Measurements from ENCODE around the gene NXPH2. TPM values are rescaled to one million over a fixed set of nuclear protein-coding genes. Genes with fewer than 3 reads are reported as not detected.
A peak's percentile ranks its signal among the peaks of the same experiment; 100 is the strongest.

Gene NXPH2
- total RNA-seq, 1 experiment from 2014 or later, result 0.94 TPM

GRCh38 chr2:138766464-138766863 lies 13.7 kb downstream of the NXPH2 start:
- DNase-seq (ENCODE audit: low spot score), result no peak
- no peak overlapping the region for H3K27ac Mint-ChIP-seq
- H3K9me3 Mint-ChIP-seq, result no peaks in the 10 kb centered on the region
- TF ChIP-seq KAT7 (CRISPR knock-in tag; IDR thresholded peaks at IDR 0.05; ENCODE audit: borderline replicate concordance) (no peak), PRDM15 (CRISPR knock-in tag; IDR thresholded peaks at IDR 0.05) (no peak), OVOL2 (CRISPR knock-in tag; IDR thresholded peaks at IDR 0.05; ENCODE audit: borderline replicate concordance) (no peak), FOXK1 (CRISPR knock-in tag; IDR thresholded peaks at IDR 0.05) (no peak), JUN (CRISPR knock-in tag; IDR thresholded peaks at IDR 0.05) (no peak), CREM (CRISPR knock-in tag; IDR thresholded peaks at IDR 0.05) (no peak), SMAD3 (CRISPR knock-in tag; IDR thresholded peaks at IDR 0.05; ENCODE audit: borderline replicate concordance) (no peak), HMGXB4 (CRISPR knock-in tag; IDR thresholded peaks at IDR 0.05) (no peak), JAZF1 (CRISPR knock-in tag; IDR thresholded peaks at IDR 0.05) (no peak), PRRX2 (CRISPR knock-in tag; IDR thresholded peaks at IDR 0.05) (no peak), ATF1 (CRISPR knock-in tag; IDR thresholded peaks at IDR 0.05) (no peak), ARID4B (CRISPR knock-in tag; IDR thresholded peaks at IDR 0.05; ENCODE audit: borderline replicate concordance) (no peak), PREB (CRISPR knock-in tag; IDR thresholded peaks at IDR 0.05; ENCODE audit: borderline replicate concordance) (no peak), ETV6 (CRISPR knock-in tag; IDR thresholded peaks at IDR 0.05) (no peak)
- no peak for ATAC-seq
- POLR2A ChIA-PET, result no interaction called here
- no peaks in the 10 kb centered on the region for H3K36me3 Mint-ChIP-seq
- H3K4me1 Mint-ChIP-seq, result peaks cover 28% of the 10 kb centered on the region
- no peaks in the 10 kb centered on the region for H3K27me3 Mint-ChIP-seq (ENCODE audit: low read depth)
- H3K4me3 Mint-ChIP-seq, result no peak overlapping the region
- CTCF ChIA-PET, result no interaction called here

GRCh38 chr2:138763971-138764370 lies 16.2 kb downstream of the NXPH2 start:
- CTCF ChIA-PET, result no interaction called here
- peaks cover 20% of the 10 kb centered on the region for H3K4me1 Mint-ChIP-seq
- H3K27ac Mint-ChIP-seq, result no peak overlapping the region
- POLR2A ChIA-PET, result no interaction called here
- ATAC-seq (0 out of 2 replicates have a peak, but pooled peaks have one; percentile 16), DNase-seq (ENCODE audit: low spot score) (no peak)
- no peaks in the 10 kb centered on the region for H3K36me3 Mint-ChIP-seq
- no peaks in the 10 kb centered on the region for H3K27me3 Mint-ChIP-seq (ENCODE audit: low read depth)
- no peaks in the 10 kb centered on the region; the same call in 1 of the 2 replicates for H3K9me3 Mint-ChIP-seq
- no peak overlapping the region for H3K4me3 Mint-ChIP-seq
- TF ChIP-seq IRF2 (CRISPR knock-in tag; IDR thresholded peaks at IDR 0.05; ENCODE audit: borderline replicate concordance, low read depth) (no peak), RELA (CRISPR knock-in tag; IDR thresholded peaks at IDR 0.05; ENCODE audit: borderline replicate concordance) (no peak)

Measured in WTC11 (cell line).